SK-N-SH (cell line): ENCODE measurements around the gene CNBD2. TPM values are rescaled to one million over a fixed set of nuclear protein-coding genes. Genes with fewer than 3 reads are reported as not detected.
A peak's percentile ranks its signal among the peaks of the same experiment; 100 is the strongest.

ENCODE experiments used
- CTCF ChIA-PET: fragments of 300-600, 350-600 bp; formaldehyde crosslinking; extraction: SDS; loops from one replicate; lab custom pipeline; 2021; lab: Yijun Ruan, JAX
- POLR2A ChIA-PET: fragments of 350-600 bp; sonication (Branson Sonifier 250); formaldehyde crosslinking; extraction: SDS; loops from one replicate; lab custom pipeline; 2020; ENCODE audit warnings: antibody characterized with exemption, inconsistent platforms; lab: Yijun Ruan, JAX
- DNase-seq: peaks from one replicate; pipeline ENCODE4 v3.0.0; 2012
- H2AFZ ChIP-seq: fragments of 200-600 bp; sonication (generic); 2 replicates; pipeline ENCODE4 v1.8.1; 2016; ENCODE audit warnings: antibody characterized with exemption, mild to moderate bottlenecking, low read depth
- H3F3A ChIP-seq: fragments of 200-600 bp; sonication (generic); replicated peaks from 2 replicates; pipeline ENCODE3; 2016; ENCODE audit warnings: antibody characterized with exemption, mild to moderate bottlenecking; ENCODE audit not compliant: insufficient read depth
- H3K27ac ChIP-seq, 2 experiments: fragments of 200-500 bp in 1 of 2; fragments of 200-600 bp in 1 of 2; sonication (Bioruptor generic) in 1 of 2; sonication (generic), shearing (Covaris generic) in 1 of 2; 2 replicates each; pipeline versions ENCODE4 v1.5.1 to v1.6.1; 2014 to 2016; ENCODE audit warnings: low read depth in 2 of 2, inconsistent platforms in 1 of 2, low read length in 1 of 2, mild to moderate bottlenecking in 1 of 2, mixed read lengths in 1 of 2
- H3K27me3 ChIP-seq: fragments of 200-600 bp; sonication (generic), shearing (Covaris generic); 2 replicates; pipeline ENCODE4 v1.6.1; 2016; ENCODE audit warnings: mixed run types; ENCODE audit not compliant: insufficient read depth
- H3K36me3 ChIP-seq, 2 experiments: fragments of 200-500 bp in 1 of 2; fragments of 200-600 bp in 1 of 2; sonication (Bioruptor generic) in 1 of 2; sonication (generic) in 1 of 2; replicated peaks in 1 of 2; 2 replicates each; pipeline versions ENCODE3 to v1.5.1; 2014 to 2016; ENCODE audit warnings: low read length in 1 of 2, mild to moderate bottlenecking in 1 of 2; ENCODE audit not compliant: insufficient read depth in 2 of 2, control insufficient read depth in 1 of 2
- H3K4me1 ChIP-seq, 2 experiments: fragments of 200-500 bp in 1 of 2; fragments of 200-600 bp in 1 of 2; sonication (Bioruptor generic) in 1 of 2; sonication (generic), shearing (Covaris generic) in 1 of 2; 2 replicates each; pipeline versions ENCODE4 v1.5.1 to v1.6.1; 2014 to 2016; ENCODE audit warnings: low read depth in 1 of 2, low read length in 1 of 2, mixed run types in 1 of 2; ENCODE audit not compliant: insufficient read depth in 2 of 2, control insufficient read depth in 1 of 2
- H3K4me2 ChIP-seq: fragments of 200-600 bp; sonication (generic), shearing (Covaris generic); 2 replicates; pipeline ENCODE4 v1.6.1; 2017; ENCODE audit warnings: mixed run types
- H3K4me3 ChIP-seq, 2 experiments: fragments of 200-500 bp in 1 of 2; fragments of 200-600 bp in 1 of 2; sonication (Bioruptor generic) in 1 of 2; sonication (generic), shearing (Covaris generic) in 1 of 2; 2 replicates each; pipeline versions ENCODE4 v1.5.1 to v1.8.1; 2014 to 2016; ENCODE audit warnings: low read depth in 2 of 2, inconsistent platforms in 1 of 2, low read length in 1 of 2, mild to moderate bottlenecking in 1 of 2, mixed read lengths in 1 of 2, moderate library complexity in 1 of 2
- H3K79me2 ChIP-seq: fragments of 200-600 bp; sonication (generic); 2 replicates; pipeline ENCODE4 v1.8.1; 2017; ENCODE audit warnings: mild to moderate bottlenecking; ENCODE audit not compliant: insufficient read depth
- H3K9ac ChIP-seq: fragments of 200-600 bp; sonication (generic); 2 replicates; pipeline ENCODE4 v1.6.1; 2017; ENCODE audit warnings: mixed run types
- H3K9me2 ChIP-seq: fragments of 200-600 bp; sonication (generic); 2 replicates; pipeline ENCODE4 v1.6.1; 2017; ENCODE audit warnings: mixed run types
- H3K9me3 ChIP-seq: fragments of 200-600 bp; sonication (generic); 2 replicates; pipeline ENCODE4 v1.6.1; 2017; ENCODE audit warnings: mixed run types, mild to moderate bottlenecking, moderate library complexity
- H4K20me1 ChIP-seq: fragments of 200-600 bp; sonication (generic); 2 replicates; pipeline ENCODE4 v1.6.1; 2017; ENCODE audit warnings: mild to moderate bottlenecking, mixed run types; ENCODE audit not compliant: insufficient read depth
- ELF1 ChIP-seq: IDR thresholded peaks from 2 replicates; pipeline ENCODE4 v1.4.0; 2012
- EP300 ChIP-seq, 2 experiments: IDR thresholded peaks; 2 replicates each; pipeline versions ENCODE4 v1.4.0 to v1.6.1; 2012; ENCODE audit warnings: borderline replicate concordance in 1 of 2, low read depth in 1 of 2, low read length in 1 of 2
- GABPA ChIP-seq: IDR thresholded peaks from 2 replicates; pipeline ENCODE4 v1.4.0; 2012; ENCODE audit warnings: low read depth, mild to moderate bottlenecking
- NFIC ChIP-seq: IDR thresholded peaks from 2 replicates; pipeline ENCODE4 v1.4.0; 2012; ENCODE audit warnings: borderline replicate concordance
- RFX5 ChIP-seq: IDR thresholded peaks from 2 replicates; pipeline ENCODE4 v1.6.1; 2012; ENCODE audit warnings: mild to moderate bottlenecking, improper control_type of control experiment, low read length
- TAF1 ChIP-seq: IDR thresholded peaks from 2 replicates; pipeline ENCODE4 v1.6.1; 2012; ENCODE audit warnings: low read depth, mild to moderate bottlenecking, low read length, moderate library complexity, borderline replicate concordance
- TEAD4 ChIP-seq: IDR thresholded peaks from 2 replicates; pipeline ENCODE4 v1.4.0; 2012; ENCODE audit warnings: mild to moderate bottlenecking, borderline replicate concordance; ENCODE audit not compliant: insufficient read depth
- WGBS: methylation state at CpG from one replicate; pipeline ENCODE4 v1.1.6; 2017; ENCODE audit warnings: low lambda C conversion rate; 5-methylcytosine and 5-hydroxymethylcytosine counted together
- polyA plus RNA-seq, 3 experiments: library from polyadenylated mRNA; depleted of rRNA; stranded (reverse); fragments of >200 nt; gene quantifications; 2 replicates each; pipeline ENCODE4 v1.2.3, GENCODE V29; 2012
- TF ChIP-seq, protein P1 (sequence below): IDR thresholded peaks from 2 replicates; pipeline ENCODE4 v1.4.0; 2012; ENCODE audit warnings: low read depth, borderline replicate concordance
- TF ChIP-seq, protein P2 (sequence below): IDR thresholded peaks from 2 replicates; pipeline ENCODE4 v1.6.1; 2012; ENCODE audit warnings: mild to moderate bottlenecking, low read depth, low read length, moderate library complexity
- TF ChIP-seq, protein P3 (sequence below): fragments of 200-600 bp; sonication (generic); IDR thresholded peaks from 2 replicates; pipeline ENCODE4 v1.6.1; 2017; ENCODE audit warnings: antibody characterized with exemption, mild to moderate bottlenecking, moderate library complexity

Gene CNBD2
- polyA plus RNA-seq, 1 of the 3 experiments (the other 2 are of a cell fraction) = 5.6 TPM

DNA sequence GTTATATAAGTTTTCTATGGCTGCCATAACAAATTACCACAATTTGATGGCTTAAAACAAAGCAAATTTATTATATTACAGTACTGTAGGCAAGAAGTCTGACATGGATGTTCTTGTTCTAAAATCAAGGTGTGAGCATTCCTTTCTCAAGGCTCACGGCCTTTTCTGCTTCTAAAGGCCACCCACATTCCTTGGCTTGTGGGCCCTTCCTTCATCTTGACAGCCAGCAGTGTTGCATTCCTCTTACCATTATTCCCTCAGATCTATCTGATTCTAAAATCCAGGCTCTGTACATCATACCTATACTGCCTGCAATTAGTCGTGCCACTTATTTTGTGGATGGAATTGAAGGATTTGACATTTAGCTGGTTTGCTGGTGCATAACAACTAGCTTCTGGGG lies 3.6 kb downstream of the CNBD2 start (continued):
- TF ChIP-seq TEAD4 (no peak), RFX5 (no peak), ELF1 (no peak), EP300 (IDR thresholded peaks at IDR 0.05; ENCODE audit: borderline replicate concordance in 1 of 2, low read depth in 1 of 2, low read length in 1 of 2) (no peak)
- TF ChIP-seq, protein P1, sequence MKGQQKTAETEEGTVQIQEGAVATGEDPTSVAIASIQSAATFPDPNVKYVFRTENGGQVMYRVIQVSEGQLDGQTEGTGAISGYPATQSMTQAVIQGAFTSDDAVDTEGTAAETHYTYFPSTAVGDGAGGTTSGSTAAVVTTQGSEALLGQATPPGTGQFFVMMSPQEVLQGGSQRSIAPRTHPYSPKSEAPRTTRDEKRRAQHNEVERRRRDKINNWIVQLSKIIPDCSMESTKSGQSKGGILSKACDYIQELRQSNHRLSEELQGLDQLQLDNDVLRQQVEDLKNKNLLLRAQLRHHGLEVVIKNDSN = no peak
- TF ChIP-seq, protein P2, sequence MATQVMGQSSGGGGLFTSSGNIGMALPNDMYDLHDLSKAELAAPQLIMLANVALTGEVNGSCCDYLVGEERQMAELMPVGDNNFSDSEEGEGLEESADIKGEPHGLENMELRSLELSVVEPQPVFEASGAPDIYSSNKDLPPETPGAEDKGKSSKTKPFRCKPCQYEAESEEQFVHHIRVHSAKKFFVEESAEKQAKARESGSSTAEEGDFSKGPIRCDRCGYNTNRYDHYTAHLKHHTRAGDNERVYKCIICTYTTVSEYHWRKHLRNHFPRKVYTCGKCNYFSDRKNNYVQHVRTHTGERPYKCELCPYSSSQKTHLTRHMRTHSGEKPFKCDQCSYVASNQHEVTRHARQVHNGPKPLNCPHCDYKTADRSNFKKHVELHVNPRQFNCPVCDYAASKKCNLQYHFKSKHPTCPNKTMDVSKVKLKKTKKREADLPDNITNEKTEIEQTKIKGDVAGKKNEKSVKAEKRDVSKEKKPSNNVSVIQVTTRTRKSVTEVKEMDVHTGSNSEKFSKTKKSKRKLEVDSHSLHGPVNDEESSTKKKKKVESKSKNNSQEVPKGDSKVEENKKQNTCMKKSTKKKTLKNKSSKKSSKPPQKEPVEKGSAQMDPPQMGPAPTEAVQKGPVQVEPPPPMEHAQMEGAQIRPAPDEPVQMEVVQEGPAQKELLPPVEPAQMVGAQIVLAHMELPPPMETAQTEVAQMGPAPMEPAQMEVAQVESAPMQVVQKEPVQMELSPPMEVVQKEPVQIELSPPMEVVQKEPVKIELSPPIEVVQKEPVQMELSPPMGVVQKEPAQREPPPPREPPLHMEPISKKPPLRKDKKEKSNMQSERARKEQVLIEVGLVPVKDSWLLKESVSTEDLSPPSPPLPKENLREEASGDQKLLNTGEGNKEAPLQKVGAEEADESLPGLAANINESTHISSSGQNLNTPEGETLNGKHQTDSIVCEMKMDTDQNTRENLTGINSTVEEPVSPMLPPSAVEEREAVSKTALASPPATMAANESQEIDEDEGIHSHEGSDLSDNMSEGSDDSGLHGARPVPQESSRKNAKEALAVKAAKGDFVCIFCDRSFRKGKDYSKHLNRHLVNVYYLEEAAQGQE = no peak

DNA sequence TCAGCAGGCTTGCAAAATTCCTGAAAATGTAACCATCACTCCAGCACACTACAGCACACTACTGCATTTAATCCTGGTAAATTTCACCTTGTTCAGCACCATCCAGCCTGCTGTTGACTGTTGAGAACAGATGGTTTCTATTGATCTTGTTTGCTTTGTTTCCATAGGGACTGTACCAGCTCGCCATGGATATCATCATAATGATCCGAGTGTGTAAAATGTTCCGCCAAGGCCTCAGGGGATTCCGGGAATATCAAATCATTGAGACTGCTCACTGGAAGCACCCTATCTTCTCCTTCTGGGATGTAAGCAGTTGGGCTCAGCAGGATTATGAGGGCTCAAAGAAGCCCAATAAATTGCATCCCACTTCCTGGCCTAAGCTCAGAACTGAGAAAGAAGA lies 4.1 kb downstream of the CNBD2 start:
- Histone ChIP-seq H3K4me3 (no peak overlapping the region), H3K27ac (peak overlapping the region in 1 of 2 experiments; percentile 75; a peak in 2 of 4 replicates), H3K4me1 (peaks cover 0 to 2% of the 10 kb centered on the region in 2 experiments; a peak in 1 of 4 replicates), H3K36me3 (no peaks in the 10 kb centered on the region), H3K4me2 (no peak overlapping the region), H2AFZ (no peak overlapping the region)
- CTCF ChIA-PET = interaction anchor here (1.0 to 4.7 kb wide), 6 partner anchors 12 to 230 kb away, joined by 3 to 26 read pairs (median 8); partner anchors contain the start of gene SCAND1
- DNase-seq = peak; percentile 81
- TF ChIP-seq NFIC (no peak), GABPA (no peak), EP300 (IDR thresholded peaks at IDR 0.05; ENCODE audit: borderline replicate concordance in 1 of 2, low read depth in 1 of 2, low read length in 1 of 2) (0 out of 4 replicates have a peak, but pooled peaks of 1 of the 2 experiments have one; percentile 34), TAF1 (no peak), TEAD4 (no peak)
- TF ChIP-seq, protein P3, sequence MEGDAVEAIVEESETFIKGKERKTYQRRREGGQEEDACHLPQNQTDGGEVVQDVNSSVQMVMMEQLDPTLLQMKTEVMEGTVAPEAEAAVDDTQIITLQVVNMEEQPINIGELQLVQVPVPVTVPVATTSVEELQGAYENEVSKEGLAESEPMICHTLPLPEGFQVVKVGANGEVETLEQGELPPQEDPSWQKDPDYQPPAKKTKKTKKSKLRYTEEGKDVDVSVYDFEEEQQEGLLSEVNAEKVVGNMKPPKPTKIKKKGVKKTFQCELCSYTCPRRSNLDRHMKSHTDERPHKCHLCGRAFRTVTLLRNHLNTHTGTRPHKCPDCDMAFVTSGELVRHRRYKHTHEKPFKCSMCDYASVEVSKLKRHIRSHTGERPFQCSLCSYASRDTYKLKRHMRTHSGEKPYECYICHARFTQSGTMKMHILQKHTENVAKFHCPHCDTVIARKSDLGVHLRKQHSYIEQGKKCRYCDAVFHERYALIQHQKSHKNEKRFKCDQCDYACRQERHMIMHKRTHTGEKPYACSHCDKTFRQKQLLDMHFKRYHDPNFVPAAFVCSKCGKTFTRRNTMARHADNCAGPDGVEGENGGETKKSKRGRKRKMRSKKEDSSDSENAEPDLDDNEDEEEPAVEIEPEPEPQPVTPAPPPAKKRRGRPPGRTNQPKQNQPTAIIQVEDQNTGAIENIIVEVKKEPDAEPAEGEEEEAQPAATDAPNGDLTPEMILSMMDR = no peak
- TF ChIP-seq, all 33 proteins: peak for 1
- no peaks in the 10 kb centered on the region; the same call in 1 of the 2 replicates for H3K27me3 ChIP-seq
- no peak overlapping the region for H3K9ac ChIP-seq
- WGBS = 60% methylated on average over 4 of the region's 4 CpGs
- no peaks in the 10 kb centered on the region for H3F3A ChIP-seq
- no peaks in the 10 kb centered on the region for H3K9me2 ChIP-seq
- no peaks in the 10 kb centered on the region for H4K20me1 ChIP-seq
- POLR2A ChIA-PET = no interaction called here
- H3K9me3 ChIP-seq = no peaks in the 10 kb centered on the region
- H3K79me2 ChIP-seq = no peaks in the 10 kb centered on the region
